Measurements from ENCODE around the gene GDNF.

- TF ChIP-seq, protein P1, sequence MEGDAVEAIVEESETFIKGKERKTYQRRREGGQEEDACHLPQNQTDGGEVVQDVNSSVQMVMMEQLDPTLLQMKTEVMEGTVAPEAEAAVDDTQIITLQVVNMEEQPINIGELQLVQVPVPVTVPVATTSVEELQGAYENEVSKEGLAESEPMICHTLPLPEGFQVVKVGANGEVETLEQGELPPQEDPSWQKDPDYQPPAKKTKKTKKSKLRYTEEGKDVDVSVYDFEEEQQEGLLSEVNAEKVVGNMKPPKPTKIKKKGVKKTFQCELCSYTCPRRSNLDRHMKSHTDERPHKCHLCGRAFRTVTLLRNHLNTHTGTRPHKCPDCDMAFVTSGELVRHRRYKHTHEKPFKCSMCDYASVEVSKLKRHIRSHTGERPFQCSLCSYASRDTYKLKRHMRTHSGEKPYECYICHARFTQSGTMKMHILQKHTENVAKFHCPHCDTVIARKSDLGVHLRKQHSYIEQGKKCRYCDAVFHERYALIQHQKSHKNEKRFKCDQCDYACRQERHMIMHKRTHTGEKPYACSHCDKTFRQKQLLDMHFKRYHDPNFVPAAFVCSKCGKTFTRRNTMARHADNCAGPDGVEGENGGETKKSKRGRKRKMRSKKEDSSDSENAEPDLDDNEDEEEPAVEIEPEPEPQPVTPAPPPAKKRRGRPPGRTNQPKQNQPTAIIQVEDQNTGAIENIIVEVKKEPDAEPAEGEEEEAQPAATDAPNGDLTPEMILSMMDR (IDR thresholded peaks at IDR 0.05), result no peak
- TF ChIP-seq POLR2A (IDR thresholded peaks at IDR 0.05) (no peak), EP300 (IDR thresholded peaks at IDR 0.05) (no peak)
These were observed 31.4 kb upstream of the GDNF start for GRCh38 chr5:37871023-37871815.

All from tibial nerve (tissue), 4 donors.